Duodenal mucosa (tissue), 2 donors: ENCODE measurements around the gene ERC1.
"Not testable (repeated sequence)": the region's sequence is repeated elsewhere in the genome, so short reads cannot be mapped to it uniquely, and the experiment has no call there.

ENCODE experiments used
- H3K27ac ChIP-seq: one replicate; pipeline ENCODE4 v1.7.0; 2013; ENCODE audit warnings: low read depth, low read length
- H3K27me3 ChIP-seq, 2 donors: one replicate each; pipeline ENCODE4 v1.7.0; 2013; ENCODE audit warnings: low read length in 2 of 2, control low read depth in 1 of 2; ENCODE audit not compliant: insufficient read depth in 2 of 2, control insufficient read depth in 1 of 2
- H3K36me3 ChIP-seq, 2 donors: one replicate each; pipeline ENCODE4 v1.7.0; 2013; ENCODE audit warnings: low read length in 2 of 2, control low read depth in 1 of 2; ENCODE audit not compliant: insufficient read depth in 2 of 2, control insufficient read depth in 1 of 2
- H3K4me1 ChIP-seq, 2 donors: one replicate each; pipeline ENCODE4 v1.7.0; 2013; ENCODE audit warnings: low read length in 2 of 2, control low read depth in 1 of 2; ENCODE audit not compliant: insufficient read depth in 2 of 2, control insufficient read depth in 1 of 2
- H3K4me3 ChIP-seq, 2 donors: one replicate each; pipeline ENCODE4 v1.7.0; 2013; ENCODE audit warnings: low read length in 2 of 2, low read depth in 1 of 2
- H3K9ac ChIP-seq, 2 donors: one replicate each; pipeline ENCODE4 v1.7.0; 2013; ENCODE audit warnings: low read length in 2 of 2, low read depth in 1 of 2
- H3K9me3 ChIP-seq, 2 donors: one replicate each; pipeline ENCODE4 v1.7.0; 2013; ENCODE audit warnings: low read length in 2 of 2, control low read depth in 1 of 2; ENCODE audit not compliant: control insufficient read depth in 1 of 2

The ERC1 gene

DNA sequence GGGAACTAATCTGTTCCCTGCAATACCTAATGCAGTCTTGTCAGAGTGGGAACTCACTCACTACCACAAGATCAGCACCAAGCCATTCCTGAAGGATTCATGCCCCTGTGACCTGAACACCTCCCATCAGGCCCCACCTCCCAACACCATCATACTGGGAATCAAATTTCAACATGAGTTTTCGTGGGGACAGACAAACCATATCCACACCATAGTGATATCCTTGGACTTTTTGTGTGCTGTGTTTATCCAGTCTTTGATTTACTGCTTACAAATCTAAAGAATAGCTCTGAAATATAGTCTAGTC is 359.9 kb downstream of the ERC1 start:
- Histone ChIP-seq H3K4me3 (no peak overlapping the region), H3K9ac (no peak overlapping the region), H3K4me1 (no peaks in the 10 kb centered on the region), H3K36me3 (no peaks in the 10 kb centered on the region), H3K27me3 (no peaks in the 10 kb centered on the region), H3K9me3 (no peaks in the 10 kb centered on the region), H3K27ac (no peak overlapping the region)

DNA sequence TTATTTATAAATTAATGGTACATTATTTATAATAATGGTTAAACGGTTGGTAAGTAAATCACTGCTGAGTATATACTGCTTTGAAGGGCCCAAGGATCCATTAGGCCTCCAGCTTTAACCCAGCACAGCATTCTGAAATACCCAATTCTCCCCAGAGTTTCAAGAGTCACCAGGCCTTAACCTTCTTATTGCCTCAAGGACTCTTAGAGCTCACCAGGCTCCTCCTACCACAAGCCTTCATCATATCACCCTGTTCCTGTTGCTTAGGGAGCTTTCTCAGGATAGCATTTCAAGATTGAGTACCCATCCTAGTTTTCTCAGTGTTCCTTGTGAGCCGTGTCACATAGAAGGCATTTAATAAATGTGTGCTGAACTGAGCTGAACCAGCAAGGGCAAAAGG is 360.9 kb downstream of the ERC1 start:
- H3K4me3 ChIP-seq: no peak overlapping the region
- H3K4me1 ChIP-seq: no peaks in the 10 kb centered on the region
- no peaks in the 10 kb centered on the region for H3K36me3 ChIP-seq
- H3K9ac ChIP-seq: no peak overlapping the region
- H3K27me3 ChIP-seq: no peaks in the 10 kb centered on the region
- H3K9me3 ChIP-seq: no peaks in the 10 kb centered on the region
- H3K27ac ChIP-seq: no peak overlapping the region

DNA sequence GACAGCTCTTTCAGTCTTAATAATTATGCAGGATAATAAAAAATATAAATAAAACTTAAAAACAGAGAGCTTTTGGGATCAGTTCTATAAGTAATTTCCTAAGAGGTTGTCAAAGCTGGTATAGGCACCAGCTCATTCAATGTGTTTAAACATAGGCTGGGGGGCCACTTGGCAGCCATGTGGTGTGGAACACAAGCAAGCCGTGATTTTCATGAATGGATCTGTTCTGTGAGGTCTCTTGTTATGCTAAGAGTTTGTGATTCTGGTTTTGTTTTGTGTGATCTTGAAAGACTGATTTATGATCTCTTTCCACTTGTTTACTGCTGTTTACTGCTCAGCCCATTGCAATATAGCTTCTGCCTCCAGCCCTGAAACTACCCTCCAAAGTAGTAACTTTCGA is 362.4 kb downstream of the ERC1 start:
- Histone ChIP-seq H3K4me3 (no peak overlapping the region), H3K36me3 (no peaks in the 10 kb centered on the region), H3K4me1 (no peaks in the 10 kb centered on the region), H3K9ac (no peak overlapping the region), H3K27ac (no peak overlapping the region), H3K9me3 (no peaks in the 10 kb centered on the region), H3K27me3 (no peaks in the 10 kb centered on the region)

DNA sequence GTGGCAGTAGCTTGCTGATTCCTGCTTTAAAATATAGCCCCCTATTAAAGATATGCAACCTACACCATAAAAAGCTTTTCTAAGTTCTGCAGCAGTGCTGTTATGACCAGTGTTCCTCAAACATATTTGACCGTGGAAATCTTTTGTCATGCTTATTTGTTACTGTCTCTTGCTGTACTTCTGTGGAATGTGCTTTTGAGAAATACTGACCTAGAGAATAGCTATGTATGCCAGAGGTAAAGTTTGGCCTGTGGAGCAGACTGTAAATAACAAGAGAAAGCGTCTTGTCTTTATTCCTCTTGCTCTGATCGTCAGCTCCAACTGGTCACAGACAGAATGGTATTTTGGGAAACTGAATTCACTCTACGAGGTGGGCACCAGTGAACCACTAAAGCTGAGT is 364.4 kb downstream of the ERC1 start:
- Histone ChIP-seq H3K4me1 (no peaks in the 10 kb centered on the region), H3K9ac (no peak overlapping the region), H3K36me3 (no peaks in the 10 kb centered on the region), H3K9me3 (no peaks in the 10 kb centered on the region), H3K4me3 (no peak overlapping the region), H3K27ac (no peak overlapping the region), H3K27me3 (no peaks in the 10 kb centered on the region)

DNA sequence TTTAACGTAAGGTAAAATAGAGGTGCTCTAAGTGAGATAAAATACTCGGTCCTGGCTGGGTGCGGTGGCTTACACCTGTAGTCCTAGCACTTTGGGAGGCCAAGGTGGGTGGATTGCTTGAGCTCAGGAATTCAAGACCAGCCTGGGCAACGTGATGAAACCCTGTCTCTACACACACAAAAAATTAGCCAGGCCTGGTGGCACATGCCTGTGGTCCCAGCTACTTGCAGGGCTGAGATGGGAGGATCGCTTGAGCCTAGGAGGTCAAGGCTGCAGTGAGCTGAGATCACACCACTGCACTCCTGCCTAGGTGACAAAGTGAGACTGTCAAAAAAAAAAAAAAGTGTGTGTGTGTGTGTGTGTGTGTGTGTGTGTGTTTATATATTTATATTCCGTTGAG is 364.8 kb downstream of the ERC1 start:
- not testable (repeated sequence) for H3K27me3 ChIP-seq, H3K9ac ChIP-seq, H3K9me3 ChIP-seq, H3K4me3 ChIP-seq, H3K4me1 ChIP-seq, H3K27ac ChIP-seq, H3K36me3 ChIP-seq

DNA sequence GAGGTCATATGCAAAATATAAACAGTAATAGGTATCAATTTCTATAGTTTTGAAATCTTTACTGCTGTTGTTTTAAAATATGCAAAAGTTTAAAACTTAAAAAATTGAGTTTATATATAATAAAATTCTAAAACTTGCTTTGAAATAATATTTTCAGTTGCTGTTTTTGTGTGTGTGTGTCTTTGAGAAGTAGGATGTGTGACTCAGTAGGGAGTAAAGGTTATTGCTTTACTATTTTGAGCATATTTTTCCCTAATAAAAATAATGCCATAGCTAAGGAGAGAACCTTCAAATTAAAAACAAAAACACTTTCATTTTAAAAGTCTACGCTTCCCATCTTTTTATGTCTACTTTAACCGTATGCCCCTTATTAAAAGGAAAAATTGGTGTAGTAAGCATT is 365.3 kb downstream of the ERC1 start:
- Histone ChIP-seq H3K4me3 (no peak overlapping the region), H3K36me3 (no peaks in the 10 kb centered on the region), H3K9ac (no peak overlapping the region), H3K27ac (no peak overlapping the region), H3K9me3 (no peaks in the 10 kb centered on the region), H3K27me3 (no peaks in the 10 kb centered on the region), H3K4me1 (no peaks in the 10 kb centered on the region)

DNA sequence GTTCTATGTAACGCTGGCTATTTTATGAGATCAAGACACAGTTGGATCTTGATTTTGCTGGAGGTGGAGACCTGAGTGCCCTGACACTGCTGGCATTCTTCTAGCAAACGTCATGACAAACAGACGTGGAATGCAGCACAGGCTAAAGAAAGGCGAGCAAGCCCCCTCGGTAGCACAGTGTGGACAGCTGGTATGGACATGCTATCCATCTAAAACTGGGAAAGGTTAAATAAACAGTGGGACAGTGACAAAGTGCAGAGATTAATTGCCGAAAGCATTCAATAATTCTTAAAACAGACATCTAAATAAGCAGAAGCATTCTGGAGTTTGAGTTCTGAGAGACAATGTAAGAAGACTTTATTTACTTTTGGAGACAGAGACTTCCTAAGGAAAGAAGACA is 366.1 kb downstream of the ERC1 start:
- Histone ChIP-seq H3K27ac (no peak overlapping the region), H3K4me1 (no peaks in the 10 kb centered on the region), H3K27me3 (no peaks in the 10 kb centered on the region), H3K4me3 (no peak overlapping the region), H3K9ac (no peak overlapping the region), H3K9me3 (no peaks in the 10 kb centered on the region), H3K36me3 (no peaks in the 10 kb centered on the region)

DNA sequence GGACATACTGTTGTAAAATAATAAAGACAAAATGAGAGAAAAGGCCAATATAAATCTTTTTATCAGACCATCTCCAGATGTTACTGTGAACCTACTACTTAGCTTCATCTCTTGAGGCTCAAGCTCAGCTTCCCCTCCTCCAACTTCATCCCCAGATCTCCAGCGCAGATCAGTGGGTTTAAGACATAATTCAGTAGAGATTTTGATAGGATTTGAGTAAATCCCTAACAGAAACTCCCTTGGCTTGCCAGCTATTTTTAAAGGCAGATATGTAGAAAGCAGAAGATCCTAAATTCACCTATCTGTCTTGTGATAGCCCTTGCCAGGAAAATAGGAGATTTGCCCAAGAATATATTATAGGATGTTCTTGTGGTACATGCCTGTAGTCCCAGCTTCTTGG is 366.7 kb downstream of the ERC1 start:
- Histone ChIP-seq H3K9me3 (no peaks in the 10 kb centered on the region), H3K36me3 (no peaks in the 10 kb centered on the region), H3K4me1 (no peaks in the 10 kb centered on the region), H3K4me3 (no peak overlapping the region), H3K27ac (no peak overlapping the region), H3K27me3 (no peaks in the 10 kb centered on the region), H3K9ac (no peak overlapping the region)

DNA sequence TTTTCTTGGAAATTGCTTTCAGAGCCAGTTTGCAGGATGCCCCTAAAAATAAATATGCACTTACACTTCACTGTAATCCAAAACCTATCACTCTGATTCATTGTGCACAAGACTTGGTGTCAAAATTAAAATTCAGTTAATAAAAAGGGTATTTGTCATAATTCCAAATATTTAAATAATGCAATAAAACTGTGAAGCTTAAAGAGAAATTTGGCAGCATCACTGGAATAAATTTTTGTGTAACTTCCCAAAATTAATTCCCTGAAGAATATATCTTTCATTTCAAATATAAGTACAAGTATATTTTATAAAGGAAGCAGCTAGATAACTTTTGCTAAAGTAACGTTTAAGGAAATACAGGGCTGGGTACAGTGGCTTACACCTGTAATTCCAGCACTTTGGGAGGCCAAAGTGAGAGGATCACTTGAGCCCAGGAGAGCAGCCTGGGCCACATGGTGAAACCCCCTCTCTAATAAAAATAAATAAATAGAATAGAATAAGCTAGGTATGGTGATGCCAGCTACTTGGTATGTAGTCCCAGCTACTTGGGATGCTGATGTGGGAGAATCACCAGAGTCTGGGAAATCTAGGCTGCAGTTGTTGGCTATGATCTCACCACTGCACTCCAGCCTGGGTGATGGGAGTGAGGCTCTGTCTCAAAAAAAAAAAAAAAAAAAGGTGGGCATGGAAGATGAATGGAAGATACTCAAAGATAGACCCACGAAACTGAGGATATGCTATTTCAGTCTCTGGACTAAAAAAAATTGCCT is 369.6 kb downstream of the ERC1 start:
- no peaks in the 10 kb centered on the region for H3K27me3 ChIP-seq
- H3K27ac ChIP-seq: no peak overlapping the region
- H3K36me3 ChIP-seq: no peaks in the 10 kb centered on the region
- H3K9ac ChIP-seq: no peak overlapping the region
- no peaks in the 10 kb centered on the region for H3K9me3 ChIP-seq
- no peaks in the 10 kb centered on the region for H3K4me1 ChIP-seq
- no peak overlapping the region for H3K4me3 ChIP-seq

DNA sequence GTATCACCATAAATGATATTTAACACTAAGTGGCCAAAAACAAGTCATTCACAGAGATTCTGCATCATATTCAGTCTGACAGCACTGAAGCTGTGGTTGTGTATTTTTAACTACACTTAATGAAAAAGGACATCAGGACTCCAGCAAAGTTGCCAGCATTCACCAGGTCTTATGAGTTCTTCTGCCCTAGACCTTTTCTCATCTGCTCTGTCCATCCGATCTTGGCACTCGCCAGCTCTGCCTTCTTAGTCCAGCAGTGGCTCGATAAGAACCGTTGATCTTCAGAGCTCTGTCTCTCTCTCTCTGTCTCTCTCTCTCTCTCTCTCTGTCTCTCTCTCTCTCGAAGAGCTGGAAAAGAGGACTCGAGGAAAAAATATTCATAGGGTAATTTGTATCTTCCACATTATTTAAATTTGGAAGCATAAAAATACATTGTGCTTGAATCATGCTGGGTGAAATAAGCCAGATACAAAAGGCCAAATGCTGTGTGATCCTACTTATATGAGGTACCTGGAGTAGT is 371.2 kb downstream of the ERC1 start:
- H3K27ac ChIP-seq: no peak overlapping the region
- H3K4me1 ChIP-seq: no peaks in the 10 kb centered on the region
- no peaks in the 10 kb centered on the region for H3K9me3 ChIP-seq
- no peaks in the 10 kb centered on the region for H3K27me3 ChIP-seq
- H3K9ac ChIP-seq: no peak overlapping the region
- no peak overlapping the region for H3K4me3 ChIP-seq
- H3K36me3 ChIP-seq: no peaks in the 10 kb centered on the region

DNA sequence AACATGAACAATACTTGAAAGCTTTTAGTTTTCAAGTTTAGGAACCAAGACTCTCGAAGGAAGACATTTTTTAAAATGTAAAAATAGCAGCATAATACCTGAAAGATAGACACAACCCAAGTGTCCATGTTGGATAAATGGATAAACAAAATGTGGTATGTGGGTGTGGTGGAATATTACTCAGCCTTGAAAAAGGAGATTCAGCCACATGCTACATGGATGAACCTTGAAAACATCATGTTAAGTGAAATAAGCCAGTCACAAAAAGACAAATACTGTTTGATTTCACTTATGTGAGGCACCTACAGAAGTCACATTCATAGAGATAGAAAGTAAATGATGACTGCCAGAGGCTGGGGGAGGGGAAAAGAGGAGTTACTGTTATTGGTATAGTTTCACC is 374.7 kb downstream of the ERC1 start:
- Histone ChIP-seq H3K4me1 (no peaks in the 10 kb centered on the region), H3K9me3 (no peaks in the 10 kb centered on the region), H3K36me3 (no peaks in the 10 kb centered on the region), H3K9ac (no peak overlapping the region), H3K27me3 (no peaks in the 10 kb centered on the region), H3K27ac (no peak overlapping the region), H3K4me3 (no peak overlapping the region)
